ENCODE measurements around the gene COPG1. TPM values are rescaled to one million over a fixed set of nuclear protein-coding genes. Genes with fewer than 3 reads are reported as not detected.

COPG1 gene
- total and polyA plus RNA-seq, 2 experiments from 2014 or later, result 50.0 to 106 TPM

DNA sequence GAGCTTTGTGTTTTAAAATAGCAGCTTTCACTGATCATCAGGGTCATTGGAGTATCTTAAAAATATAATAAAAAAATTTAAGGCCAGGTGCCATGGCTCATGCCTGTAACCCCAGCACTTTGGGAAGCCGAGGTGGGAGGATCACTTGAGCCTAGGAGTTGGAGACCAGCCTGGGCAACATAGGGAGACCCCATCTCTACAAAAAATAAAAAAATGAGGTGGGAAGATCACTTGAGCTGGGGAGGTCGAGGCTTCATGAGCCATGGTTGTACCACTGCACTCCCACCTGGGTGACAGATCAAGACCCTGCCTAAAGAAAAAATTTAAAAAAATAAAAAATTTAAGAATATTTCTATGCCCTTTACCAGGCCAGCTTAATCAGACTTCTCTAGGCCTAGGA is 30.8 kb downstream of the COPG1 start (continued):
- TF ChIP-seq, protein P1, sequence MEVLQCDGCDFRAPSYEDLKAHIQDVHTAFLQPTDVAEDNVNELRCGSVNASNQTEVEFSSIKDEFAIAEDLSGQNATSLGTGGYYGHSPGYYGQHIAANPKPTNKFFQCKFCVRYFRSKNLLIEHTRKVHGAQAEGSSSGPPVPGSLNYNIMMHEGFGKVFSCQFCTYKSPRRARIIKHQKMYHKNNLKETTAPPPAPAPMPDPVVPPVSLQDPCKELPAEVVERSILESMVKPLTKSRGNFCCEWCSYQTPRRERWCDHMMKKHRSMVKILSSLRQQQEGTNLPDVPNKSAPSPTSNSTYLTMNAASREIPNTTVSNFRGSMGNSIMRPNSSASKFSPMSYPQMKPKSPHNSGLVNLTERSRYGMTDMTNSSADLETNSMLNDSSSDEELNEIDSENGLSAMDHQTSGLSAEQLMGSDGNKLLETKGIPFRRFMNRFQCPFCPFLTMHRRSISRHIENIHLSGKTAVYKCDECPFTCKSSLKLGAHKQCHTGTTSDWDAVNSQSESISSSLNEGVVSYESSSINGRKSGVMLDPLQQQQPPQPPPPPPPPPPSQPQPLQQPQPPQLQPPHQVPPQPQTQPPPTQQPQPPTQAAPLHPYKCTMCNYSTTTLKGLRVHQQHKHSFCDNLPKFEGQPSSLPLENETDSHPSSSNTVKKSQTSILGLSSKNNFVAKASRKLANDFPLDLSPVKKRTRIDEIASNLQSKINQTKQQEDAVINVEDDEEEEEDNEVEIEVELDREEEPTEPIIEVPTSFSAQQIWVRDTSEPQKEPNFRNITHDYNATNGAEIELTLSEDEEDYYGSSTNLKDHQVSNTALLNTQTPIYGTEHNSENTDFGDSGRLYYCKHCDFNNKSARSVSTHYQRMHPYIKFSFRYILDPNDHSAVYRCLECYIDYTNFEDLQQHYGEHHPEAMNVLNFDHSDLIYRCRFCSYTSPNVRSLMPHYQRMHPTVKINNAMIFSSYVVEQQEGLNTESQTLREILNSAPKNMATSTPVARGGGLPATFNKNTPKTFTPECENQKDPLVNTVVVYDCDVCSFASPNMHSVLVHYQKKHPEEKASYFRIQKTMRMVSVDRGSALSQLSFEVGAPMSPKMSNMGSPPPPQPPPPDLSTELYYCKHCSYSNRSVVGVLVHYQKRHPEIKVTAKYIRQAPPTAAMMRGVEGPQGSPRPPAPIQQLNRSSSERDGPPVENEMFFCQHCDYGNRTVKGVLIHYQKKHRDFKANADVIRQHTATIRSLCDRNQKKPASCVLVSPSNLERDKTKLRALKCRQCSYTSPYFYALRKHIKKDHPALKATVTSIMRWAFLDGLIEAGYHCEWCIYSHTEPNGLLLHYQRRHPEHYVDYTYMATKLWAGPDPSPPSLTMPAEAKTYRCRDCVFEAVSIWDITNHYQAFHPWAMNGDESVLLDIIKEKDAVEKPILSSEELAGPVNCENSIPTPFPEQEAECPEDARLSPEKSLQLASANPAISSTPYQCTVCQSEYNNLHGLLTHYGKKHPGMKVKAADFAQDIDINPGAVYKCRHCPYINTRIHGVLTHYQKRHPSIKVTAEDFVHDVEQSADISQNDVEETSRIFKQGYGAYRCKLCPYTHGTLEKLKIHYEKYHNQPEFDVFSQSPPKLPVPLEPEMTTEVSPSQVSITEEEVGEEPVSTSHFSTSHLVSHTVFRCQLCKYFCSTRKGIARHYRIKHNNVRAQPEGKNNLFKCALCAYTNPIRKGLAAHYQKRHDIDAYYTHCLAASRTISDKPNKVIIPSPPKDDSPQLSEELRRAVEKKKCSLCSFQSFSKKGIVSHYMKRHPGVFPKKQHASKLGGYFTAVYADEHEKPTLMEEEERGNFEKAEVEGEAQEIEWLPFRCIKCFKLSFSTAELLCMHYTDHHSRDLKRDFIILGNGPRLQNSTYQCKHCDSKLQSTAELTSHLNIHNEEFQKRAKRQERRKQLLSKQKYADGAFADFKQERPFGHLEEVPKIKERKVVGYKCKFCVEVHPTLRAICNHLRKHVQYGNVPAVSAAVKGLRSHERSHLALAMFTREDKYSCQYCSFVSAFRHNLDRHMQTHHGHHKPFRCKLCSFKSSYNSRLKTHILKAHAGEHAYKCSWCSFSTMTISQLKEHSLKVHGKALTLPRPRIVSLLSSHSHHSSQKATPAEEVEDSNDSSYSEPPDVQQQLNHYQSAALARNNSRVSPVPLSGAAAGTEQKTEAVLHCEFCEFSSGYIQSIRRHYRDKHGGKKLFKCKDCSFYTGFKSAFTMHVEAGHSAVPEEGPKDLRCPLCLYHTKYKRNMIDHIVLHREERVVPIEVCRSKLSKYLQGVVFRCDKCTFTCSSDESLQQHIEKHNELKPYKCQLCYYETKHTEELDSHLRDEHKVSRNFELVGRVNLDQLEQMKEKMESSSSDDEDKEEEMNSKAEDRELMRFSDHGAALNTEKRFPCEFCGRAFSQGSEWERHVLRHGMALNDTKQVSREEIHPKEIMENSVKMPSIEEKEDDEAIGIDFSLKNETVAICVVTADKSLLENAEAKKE (CRISPR knock-in tag; IDR thresholded peaks at IDR 0.05), result no peak
- TF ChIP-seq NANOG (IDR thresholded peaks at IDR 0.05; ENCODE audit: borderline replicate concordance) (no peak), POLR2AphosphoS5 (IDR thresholded peaks at IDR 0.05; ENCODE audit: low read depth) (no peak), ZNF114 (CRISPR knock-in tag; IDR thresholded peaks at IDR 0.05) (no peak), STAT1 (IDR thresholded peaks at IDR 0.05; ENCODE audit: unreplicated experiment) (no peak), CREB1 (CRISPR knock-in tag; IDR thresholded peaks at IDR 0.05; ENCODE audit: low read depth) (no peak), EZH2phosphoT487 (IDR thresholded peaks at IDR 0.05; ENCODE audit: unreplicated experiment) (no peak), JUNB (IDR thresholded peaks at IDR 0.05; ENCODE audit: unreplicated experiment) (no peak), ZNF331 (CRISPR knock-in tag; IDR thresholded peaks at IDR 0.05; ENCODE audit: low read depth) (no peak), EZH2 (IDR thresholded peaks at IDR 0.05; ENCODE audit: low read depth, unreplicated experiment) (no peak)
- TF ChIP-seq, protein P2, sequence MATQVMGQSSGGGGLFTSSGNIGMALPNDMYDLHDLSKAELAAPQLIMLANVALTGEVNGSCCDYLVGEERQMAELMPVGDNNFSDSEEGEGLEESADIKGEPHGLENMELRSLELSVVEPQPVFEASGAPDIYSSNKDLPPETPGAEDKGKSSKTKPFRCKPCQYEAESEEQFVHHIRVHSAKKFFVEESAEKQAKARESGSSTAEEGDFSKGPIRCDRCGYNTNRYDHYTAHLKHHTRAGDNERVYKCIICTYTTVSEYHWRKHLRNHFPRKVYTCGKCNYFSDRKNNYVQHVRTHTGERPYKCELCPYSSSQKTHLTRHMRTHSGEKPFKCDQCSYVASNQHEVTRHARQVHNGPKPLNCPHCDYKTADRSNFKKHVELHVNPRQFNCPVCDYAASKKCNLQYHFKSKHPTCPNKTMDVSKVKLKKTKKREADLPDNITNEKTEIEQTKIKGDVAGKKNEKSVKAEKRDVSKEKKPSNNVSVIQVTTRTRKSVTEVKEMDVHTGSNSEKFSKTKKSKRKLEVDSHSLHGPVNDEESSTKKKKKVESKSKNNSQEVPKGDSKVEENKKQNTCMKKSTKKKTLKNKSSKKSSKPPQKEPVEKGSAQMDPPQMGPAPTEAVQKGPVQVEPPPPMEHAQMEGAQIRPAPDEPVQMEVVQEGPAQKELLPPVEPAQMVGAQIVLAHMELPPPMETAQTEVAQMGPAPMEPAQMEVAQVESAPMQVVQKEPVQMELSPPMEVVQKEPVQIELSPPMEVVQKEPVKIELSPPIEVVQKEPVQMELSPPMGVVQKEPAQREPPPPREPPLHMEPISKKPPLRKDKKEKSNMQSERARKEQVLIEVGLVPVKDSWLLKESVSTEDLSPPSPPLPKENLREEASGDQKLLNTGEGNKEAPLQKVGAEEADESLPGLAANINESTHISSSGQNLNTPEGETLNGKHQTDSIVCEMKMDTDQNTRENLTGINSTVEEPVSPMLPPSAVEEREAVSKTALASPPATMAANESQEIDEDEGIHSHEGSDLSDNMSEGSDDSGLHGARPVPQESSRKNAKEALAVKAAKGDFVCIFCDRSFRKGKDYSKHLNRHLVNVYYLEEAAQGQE (IDR thresholded peaks at IDR 0.05; ENCODE audit: unreplicated experiment), result no peak
